Activated naive CD8-positive, alpha-beta T cell treated with anti-CD3 and anti-CD28 coated beads for 36 hours (primary cell): ENCODE data around the gene HOXB5. TPM values are rescaled to one million over a fixed set of nuclear protein-coding genes. Genes with fewer than 3 reads are reported as not detected.

Experiments
- DNase-seq: peaks from one replicate; pipeline ENCODE4 v3.0.0; 2021
- H3K27ac Mint-ChIP-seq: one replicate; pipeline ENCODE4 v1.8.0; 2022; ENCODE audit warnings: mild to moderate bottlenecking, moderate library complexity, mixed read lengths
- H3K27me3 Mint-ChIP-seq: one replicate; pipeline ENCODE4 v1.8.0; 2022; ENCODE audit warnings: mild to moderate bottlenecking, mixed read lengths
- H3K36me3 Mint-ChIP-seq: one replicate; pipeline ENCODE4 v1.8.0; 2021; ENCODE audit warnings: mild to moderate bottlenecking, mixed read lengths
- H3K4me1 Mint-ChIP-seq: one replicate; pipeline ENCODE4 v1.8.0; 2021; ENCODE audit warnings: mixed read lengths
- H3K4me3 Mint-ChIP-seq: one replicate; pipeline ENCODE4 v1.8.0; 2022; ENCODE audit warnings: mild to moderate bottlenecking, moderate library complexity, mixed read lengths
- H3K9me3 Mint-ChIP-seq: one replicate; pipeline ENCODE4 v1.8.0; 2022; ENCODE audit warnings: mixed read lengths
- total RNA-seq, 2 experiments: library from RNA; stranded (reverse); gene quantifications; one replicate each; pipeline ENCODE4 v1.2.3, GENCODE V29; 2021

The HOXB5 gene
- total RNA-seq, 2 experiments from 2014 or later = not detected

DNA sequence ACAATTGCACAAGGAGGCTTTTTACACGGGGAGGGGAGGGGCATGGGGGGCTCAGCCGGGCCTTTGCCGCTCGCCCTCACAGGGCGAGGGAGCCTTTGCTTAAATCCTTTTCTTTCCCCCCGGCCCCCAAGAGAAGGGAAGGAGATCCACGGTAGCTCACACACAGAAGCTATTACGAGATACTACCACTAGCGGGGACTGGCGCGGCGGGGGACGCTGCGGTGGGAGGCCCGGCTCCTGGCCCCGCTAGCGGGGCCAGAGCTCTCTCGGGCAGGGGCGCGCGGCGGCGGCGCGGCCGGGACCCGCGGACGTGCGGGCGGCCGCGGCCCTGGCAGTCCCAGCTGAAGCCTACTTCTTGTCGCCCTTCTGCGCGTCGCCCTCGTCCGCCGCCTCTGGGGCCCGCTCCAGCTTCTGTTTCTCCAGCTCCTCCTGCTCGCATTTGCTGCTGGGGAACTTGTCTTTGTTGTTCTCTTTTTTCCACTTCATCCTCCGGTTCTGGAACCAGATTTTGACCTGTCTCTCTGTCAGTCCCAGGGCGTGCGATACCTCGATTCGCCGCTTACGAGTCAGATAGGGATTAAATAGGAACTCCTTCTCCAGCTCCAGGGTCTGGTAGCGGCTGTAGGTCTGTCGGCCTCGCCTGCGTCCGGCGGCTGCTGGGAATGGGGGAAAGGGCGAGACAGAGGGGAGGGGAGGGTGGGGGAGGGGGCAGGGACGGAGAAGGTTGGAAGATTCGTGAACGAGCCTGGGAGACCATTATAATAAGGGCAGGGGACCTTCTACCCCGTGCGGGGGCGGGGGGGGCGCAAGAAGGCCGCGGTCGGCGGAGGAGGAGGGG, 19.5 kb upstream of the HOXB5 start:
- no peaks in the 10 kb centered on the region for H3K36me3 Mint-ChIP-seq
- no peak overlapping the region for H3K27ac Mint-ChIP-seq
- H3K4me1 Mint-ChIP-seq = peaks cover 43% of the 10 kb centered on the region
- peak overlapping the region; percentile 73 for H3K4me3 Mint-ChIP-seq
- no peaks in the 10 kb centered on the region for H3K9me3 Mint-ChIP-seq
- peaks cover 92% of the 10 kb centered on the region for H3K27me3 Mint-ChIP-seq
- peak; percentile 55 for DNase-seq

- Mint-ChIP-seq H3K27me3 (peaks cover 92% of the 10 kb centered on the region), H3K36me3 (no peaks in the 10 kb centered on the region), H3K27ac (no peak overlapping the region), H3K9me3 (no peaks in the 10 kb centered on the region), H3K4me1 (peaks cover 43% of the 10 kb centered on the region), H3K4me3 (peak overlapping the region; percentile 71)
- DNase-seq = no peak
Measured at GRCh38 chr17:48612456-48612853, 18.9 kb upstream of the HOXB5 start.

- no peaks in the 10 kb centered on the region for H3K36me3 Mint-ChIP-seq
- H3K27ac Mint-ChIP-seq = no peak overlapping the region
- DNase-seq = no peak
- H3K4me3 Mint-ChIP-seq = peak overlapping the region; percentile 89
- H3K9me3 Mint-ChIP-seq = no peaks in the 10 kb centered on the region
- H3K4me1 Mint-ChIP-seq = peaks cover 40% of the 10 kb centered on the region
- H3K27me3 Mint-ChIP-seq = peaks cover 92% of the 10 kb centered on the region
Measured at GRCh38 chr17:48611681-48612455, 18.3 kb upstream of the HOXB5 start.

GRCh38 chr17:48611213-48611612, 17.6 kb upstream of the HOXB5 start:
- DNase-seq = no peak
- H3K4me3 Mint-ChIP-seq = peak overlapping the region; percentile 89
- H3K9me3 Mint-ChIP-seq = no peaks in the 10 kb centered on the region
- no peaks in the 10 kb centered on the region for H3K36me3 Mint-ChIP-seq
- peak overlapping the region; percentile 38 for H3K27ac Mint-ChIP-seq
- peaks cover 40% of the 10 kb centered on the region for H3K4me1 Mint-ChIP-seq
- peaks cover 92% of the 10 kb centered on the region for H3K27me3 Mint-ChIP-seq

GRCh38 chr17:48610282-48611211, 17.0 kb upstream of the HOXB5 start, which contains the start of gene HOXB7:
Gene HOXB7, minus strand, starts transcription at chr17:48611017. Its CDS starts 99 bp downstream, at chr17:48610918.
- peaks cover 36% of the 10 kb centered on the region for H3K4me1 Mint-ChIP-seq
- peak; percentile 70 for DNase-seq
- no peaks in the 10 kb centered on the region for H3K9me3 Mint-ChIP-seq
- H3K36me3 Mint-ChIP-seq = no peaks in the 10 kb centered on the region
- H3K4me3 Mint-ChIP-seq = peak within 1 kb of the TSS; percentile 89
- H3K27ac Mint-ChIP-seq = peak within 1 kb of the TSS; percentile 38
- peaks cover 91% of the 10 kb centered on the region for H3K27me3 Mint-ChIP-seq

- Mint-ChIP-seq H3K9me3 (no peaks in the 10 kb centered on the region), H3K4me1 (peaks cover 31% of the 10 kb centered on the region), H3K36me3 (no peaks in the 10 kb centered on the region), H3K4me3 (peak overlapping the region; percentile 89), H3K27ac (no peak overlapping the region), H3K27me3 (peaks cover 91% of the 10 kb centered on the region)
- no peak for DNase-seq
Measured at GRCh38 chr17:48609759-48610281, 16.2 kb upstream of the HOXB5 start.

GRCh38 chr17:48609033-48609432, 15.5 kb upstream of the HOXB5 start:
- no peak for DNase-seq
- H3K4me1 Mint-ChIP-seq = peaks cover 31% of the 10 kb centered on the region
- H3K9me3 Mint-ChIP-seq = no peaks in the 10 kb centered on the region
- peaks cover 91% of the 10 kb centered on the region for H3K27me3 Mint-ChIP-seq
- H3K36me3 Mint-ChIP-seq = no peaks in the 10 kb centered on the region
- H3K4me3 Mint-ChIP-seq = no peak overlapping the region
- no peak overlapping the region for H3K27ac Mint-ChIP-seq

GRCh38 chr17:48608494-48608834, 14.9 kb upstream of the HOXB5 start:
- H3K4me3 Mint-ChIP-seq = no peak overlapping the region
- H3K36me3 Mint-ChIP-seq = no peaks in the 10 kb centered on the region
- peaks cover 29% of the 10 kb centered on the region for H3K4me1 Mint-ChIP-seq
- peaks cover 91% of the 10 kb centered on the region for H3K27me3 Mint-ChIP-seq
- H3K9me3 Mint-ChIP-seq = no peaks in the 10 kb centered on the region
- no peak for DNase-seq
- no peak overlapping the region for H3K27ac Mint-ChIP-seq

- H3K9me3 Mint-ChIP-seq = no peaks in the 10 kb centered on the region
- no peak for DNase-seq
- peaks cover 92% of the 10 kb centered on the region for H3K27me3 Mint-ChIP-seq
- no peak overlapping the region for H3K4me3 Mint-ChIP-seq
- H3K27ac Mint-ChIP-seq = no peak overlapping the region
- H3K36me3 Mint-ChIP-seq = no peaks in the 10 kb centered on the region
- H3K4me1 Mint-ChIP-seq = peaks cover 28% of the 10 kb centered on the region
Measured at GRCh38 chr17:48606892-48607614, 13.5 kb upstream of the HOXB5 start.

- H3K27ac Mint-ChIP-seq = no peak overlapping the region
Measured at GRCh38 chr17:48605991-48606891, 12.7 kb upstream of the HOXB5 start.

GRCh38 chr17:48605409-48605919, 11.9 kb upstream of the HOXB5 start:
- no peak overlapping the region for H3K27ac Mint-ChIP-seq
- DNase-seq = no peak
- no peaks in the 10 kb centered on the region for H3K9me3 Mint-ChIP-seq
- H3K4me3 Mint-ChIP-seq = no peak overlapping the region
- peaks cover 93% of the 10 kb centered on the region for H3K27me3 Mint-ChIP-seq
- peaks cover 17% of the 10 kb centered on the region for H3K4me1 Mint-ChIP-seq
- no peaks in the 10 kb centered on the region for H3K36me3 Mint-ChIP-seq

More at GRCh38 chr17:48605991-48606891, 12.7 kb upstream of the HOXB5 start:
- peaks cover 22% of the 10 kb centered on the region for H3K4me1 Mint-ChIP-seq
- no peaks in the 10 kb centered on the region for H3K36me3 Mint-ChIP-seq
- H3K27me3 Mint-ChIP-seq = peaks cover 92% of the 10 kb centered on the region
- no peaks in the 10 kb centered on the region for H3K9me3 Mint-ChIP-seq
- no peak for DNase-seq
- H3K4me3 Mint-ChIP-seq = no peak overlapping the region

DNA sequence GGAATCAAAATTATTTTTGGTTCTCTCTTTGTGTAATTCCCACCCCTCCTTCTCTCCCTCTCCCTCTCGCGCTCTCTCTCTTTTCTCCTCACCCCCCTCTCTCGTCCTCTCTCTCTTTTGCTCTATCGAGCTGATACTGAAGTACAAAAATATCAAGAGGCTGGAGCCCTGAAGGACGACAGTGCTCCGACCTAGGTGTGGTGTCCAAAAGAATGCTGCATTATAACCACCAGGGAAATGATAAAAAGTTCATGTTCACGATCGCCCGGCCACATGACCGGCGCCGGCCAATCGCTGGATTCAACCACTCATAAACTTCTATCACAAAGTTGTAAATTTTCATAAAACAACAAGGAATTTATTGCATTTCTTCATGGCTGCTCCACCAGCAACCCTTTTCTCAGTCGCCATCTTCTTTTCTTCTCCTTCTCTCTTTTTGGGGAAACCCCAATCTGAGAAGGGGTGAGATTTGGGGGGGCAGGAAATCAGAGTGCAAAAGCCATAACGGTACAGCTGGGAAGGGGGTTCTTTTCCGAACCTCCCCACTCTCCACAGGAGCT, 11.3 kb upstream of the HOXB5 start, which contains the start of gene HOXB6:
Gene HOXB6 (minus strand): TSS at position 217 of the 560 bp plus-strand sequence. CDS start 6,836 bp downstream, outside the sequence.
- peaks cover 98% of the 10 kb centered on the region for H3K27me3 Mint-ChIP-seq
- H3K4me3 Mint-ChIP-seq = peak within 1 kb of the TSS; percentile 62
- no peak within 1 kb of the TSS for H3K27ac Mint-ChIP-seq
- H3K9me3 Mint-ChIP-seq = no peaks in the 10 kb centered on the region
- peaks cover 17% of the 10 kb centered on the region for H3K4me1 Mint-ChIP-seq
- no peak for DNase-seq
- no peaks in the 10 kb centered on the region for H3K36me3 Mint-ChIP-seq
